Mesenchymal stem cell (in vitro differentiated cells and primary cell): ENCODE results near the gene CENPP. TPM values are rescaled to one million over a fixed set of nuclear protein-coding genes. Genes with fewer than 3 reads are reported as not detected.

Experiments
- DNase-seq: peaks from one replicate; pipeline ENCODE4 v3.0.0-alpha.2; 2013
- H2AFZ ChIP-seq: one replicate; pipeline ENCODE4 v1.6.1; 2013; ENCODE audit warnings: low read depth, mild to moderate bottlenecking, control low read depth, inconsistent platforms, low read length, moderate library complexity
- H2AK5ac ChIP-seq: 2 replicates; pipeline ENCODE4 v1.6.1; 2013; ENCODE audit warnings: low read length, moderate library complexity, mild to moderate bottlenecking, inconsistent platforms; ENCODE audit not compliant: severe bottlenecking
- H2BK120ac ChIP-seq: one replicate; pipeline ENCODE4 v1.6.1; 2013; ENCODE audit warnings: low read depth, mild to moderate bottlenecking, inconsistent platforms, low read length, moderate library complexity
- H2BK12ac ChIP-seq, 2 experiments: one replicate each; pipeline ENCODE4 v1.6.1; 2013; ENCODE audit warnings: inconsistent platforms in 2 of 2, low read length in 2 of 2, mild to moderate bottlenecking in 2 of 2, moderate library complexity in 2 of 2, control low read depth in 1 of 2
- H2BK15ac ChIP-seq: one replicate; pipeline ENCODE4 v1.6.1; 2013; ENCODE audit warnings: mild to moderate bottlenecking, low read depth, inconsistent platforms; ENCODE audit not compliant: poor library complexity, severe bottlenecking
- H2BK5ac ChIP-seq: 2 replicates; pipeline ENCODE4 v1.6.1; 2013; ENCODE audit warnings: low read depth, mild to moderate bottlenecking, low read length, control low read depth, inconsistent platforms; ENCODE audit not compliant: poor library complexity, severe bottlenecking
- H3K14ac ChIP-seq, 2 experiments: one replicate each; pipeline ENCODE4 v1.6.1; 2013; ENCODE audit warnings: inconsistent platforms in 2 of 2, low read length in 2 of 2, control low read depth in 1 of 2, mild to moderate bottlenecking in 1 of 2, moderate library complexity in 1 of 2
- H3K18ac ChIP-seq, 2 experiments: one replicate each; pipeline ENCODE4 v1.6.1; 2013; ENCODE audit warnings: inconsistent platforms in 2 of 2, low read length in 2 of 2, control low read depth in 1 of 2, low read depth in 1 of 2, mild to moderate bottlenecking in 1 of 2
- H3K23ac ChIP-seq, 2 experiments: one replicate each; pipeline ENCODE4 v1.6.1; 2013; ENCODE audit warnings: inconsistent platforms in 2 of 2, low read length in 2 of 2, mild to moderate bottlenecking in 2 of 2, moderate library complexity in 2 of 2, control low read depth in 1 of 2
- H3K27ac ChIP-seq: 2 replicates; pipeline ENCODE4 v1.5.1; 2013; ENCODE audit warnings: mild to moderate bottlenecking, moderate library complexity, low read length, control low read depth, inconsistent platforms; ENCODE audit not compliant: poor library complexity, severe bottlenecking
- H3K27me3 ChIP-seq, 2 experiments: 2 replicates each; pipeline versions ENCODE4 v1.6.1 to v1.7.0; 2013; ENCODE audit warnings: low read length in 2 of 2, mild to moderate bottlenecking in 2 of 2, moderate library complexity in 2 of 2, control low read depth in 1 of 2, inconsistent platforms in 1 of 2; ENCODE audit not compliant: control insufficient read depth in 1 of 2, insufficient read depth in 1 of 2
- H3K36me3 ChIP-seq, 2 experiments: 2 replicates each; pipeline versions ENCODE4 v1.6.1 to v1.7.0; 2013; ENCODE audit warnings: low read length in 2 of 2, control low read depth in 1 of 2, inconsistent platforms in 1 of 2, low read depth in 1 of 2, mild to moderate bottlenecking in 1 of 2; ENCODE audit not compliant: insufficient read depth in 2 of 2, control insufficient read depth in 1 of 2
- H3K4ac ChIP-seq, 2 experiments: one replicate each; pipeline ENCODE4 v1.6.1; 2013; ENCODE audit warnings: inconsistent platforms in 2 of 2, low read length in 2 of 2, mild to moderate bottlenecking in 2 of 2, moderate library complexity in 2 of 2, control low read depth in 1 of 2, low read depth in 1 of 2
- H3K4me1 ChIP-seq: 2 replicates; pipeline ENCODE4 v1.6.1; 2013; ENCODE audit warnings: low read depth, low read length, control low read depth; ENCODE audit not compliant: control insufficient read depth, insufficient read depth
- H3K4me2 ChIP-seq: 2 replicates; pipeline ENCODE4 v1.6.1; 2013; ENCODE audit warnings: low read length, mild to moderate bottlenecking, inconsistent platforms; ENCODE audit not compliant: poor library complexity, severe bottlenecking
- H3K4me3 ChIP-seq, 2 experiments: 2 replicates each; pipeline versions ENCODE4 v1.5.1 to v1.7.0; 2013; ENCODE audit warnings: low read length in 2 of 2, mild to moderate bottlenecking in 2 of 2, control low read depth in 1 of 2, low read depth in 1 of 2; ENCODE audit not compliant: insufficient read depth in 1 of 2
- H3K79me1 ChIP-seq: replicated peaks from 2 replicates; pipeline ENCODE4 v1.6.1; 2013; ENCODE audit warnings: mild to moderate bottlenecking, control low read depth, low read length, inconsistent platforms; ENCODE audit not compliant: poor library complexity, severe bottlenecking
- H3K9ac ChIP-seq: 2 replicates; pipeline ENCODE4 v1.7.0; 2013; ENCODE audit warnings: mild to moderate bottlenecking, low read length, moderate library complexity
- H3K9me3 ChIP-seq: 2 replicates; pipeline ENCODE4 v1.7.0; 2013; ENCODE audit warnings: mild to moderate bottlenecking, low read length; ENCODE audit not compliant: control insufficient read depth
- H4K8ac ChIP-seq: one replicate; pipeline ENCODE4 v1.6.1; 2013; ENCODE audit warnings: inconsistent platforms, mild to moderate bottlenecking, low read length, moderate library complexity
- H4K91ac ChIP-seq: one replicate; pipeline ENCODE4 v1.6.1; 2013; ENCODE audit warnings: mild to moderate bottlenecking, low read length, inconsistent platforms
- WGBS: methylation state at CpG from one replicate; pipeline ENCODE4 v1.1.7; 2013; ENCODE audit warnings: mixed read lengths; 5-methylcytosine and 5-hydroxymethylcytosine counted together
- polyA plus RNA-seq, 2 experiments: library from polyadenylated mRNA; stranded (reverse); fragments of 200-250 nt; gene quantifications; one replicate each; pipeline ENCODE4 v1.2.3, GENCODE V29; 2013

CENPP gene
- 4.2 TPM for polyA plus RNA-seq (2013, experiment 1 of 2)
- polyA plus RNA-seq (2013, experiment 2 of 2), result 3.9 TPM

- Histone ChIP-seq H3K27me3 (no peaks in the 10 kb centered on the region), H3K27ac (peak within 1 kb of the TSS; percentile 97), H2AFZ (peak within 1 kb of the TSS; percentile 72), H2BK5ac (peak within 1 kb of the TSS; percentile 99), H3K14ac (peak within 1 kb of the TSS in 1 of 2 experiments; percentile 95), H3K4me2 (peak within 1 kb of the TSS; percentile 91), H3K23ac (peak within 1 kb of the TSS in 1 of 2 experiments; percentile 50), H3K4me1 (peaks cover 2% of the 10 kb centered on the region), H2BK12ac (peak within 1 kb of the TSS; percentile 85 to 96), H3K4ac (peak within 1 kb of the TSS; percentile 81 to 99), H3K4me3 (peak within 1 kb of the TSS; percentile 88 to 94), H4K91ac (peak within 1 kb of the TSS; percentile 99), H3K18ac (peak within 1 kb of the TSS; percentile 99), H3K9me3 (no peaks in the 10 kb centered on the region), H2AK5ac (no peak within 1 kb of the TSS), H3K36me3 (peaks cover 3 to 27% of the 10 kb centered on the region in 2 experiments), H3K79me1 (peaks cover 26% of the 10 kb centered on the region), H2BK15ac (peak within 1 kb of the TSS; percentile 54), H3K9ac (peak within 1 kb of the TSS; percentile 99), H4K8ac (peak within 1 kb of the TSS; percentile 98), H2BK120ac (peak within 1 kb of the TSS; percentile 99)
- DNase-seq, result peak; percentile 95
- 0% methylated on average over 55 of the region's 55 CpGs for WGBS
Observed at GRCh38 chr9:92325269-92325990, at the start of gene CENPP, which contains the start of gene NOL8. Gene CENPP (plus strand): TSS chr9:92325953. Gene NOL8 (minus strand): TSS chr9:92325350. CDS start chr9:92324161, 1,189 bp downstream.

GRCh38 chr9:92276331-92277032 is 49.3 kb upstream of the CENPP start:
- WGBS, result 86% methylated on average over 9 of the region's 11 CpGs
- Histone ChIP-seq H3K4me1 (no peaks in the 10 kb centered on the region), H3K23ac (no peak overlapping the region), H3K18ac (no peak overlapping the region), H4K91ac (no peak overlapping the region), H3K4ac (no peak overlapping the region), H3K36me3 (peaks cover 29 to 96% of the 10 kb centered on the region in 2 experiments), H2BK12ac (no peak overlapping the region), H3K79me1 (peaks cover 20% of the 10 kb centered on the region), H3K9me3 (no peaks in the 10 kb centered on the region), H3K9ac (no peak overlapping the region), H2AFZ (no peak overlapping the region), H3K14ac (no peak overlapping the region), H3K4me2 (no peak overlapping the region), H3K27ac (peak overlapping the region; percentile 31), H4K8ac (no peak overlapping the region), H2AK5ac (no peak overlapping the region), H3K27me3 (no peaks in the 10 kb centered on the region), H2BK120ac (no peak overlapping the region), H2BK5ac (no peak overlapping the region), H2BK15ac (no peak overlapping the region), H3K4me3 (no peak overlapping the region)
- no peak for DNase-seq

- Histone ChIP-seq H2BK5ac (no peak overlapping the region), H3K27ac (no peak overlapping the region), H3K27me3 (no peaks in the 10 kb centered on the region), H3K9me3 (no peaks in the 10 kb centered on the region), H3K9ac (peak overlapping the region; percentile 25), H2BK12ac (no peak overlapping the region), H3K18ac (no peak overlapping the region), H3K4me2 (no peak overlapping the region), H2AFZ (no peak overlapping the region), H3K36me3 (peaks cover 29 to 96% of the 10 kb centered on the region in 2 experiments), H2AK5ac (no peak overlapping the region), H2BK120ac (no peak overlapping the region), H4K91ac (no peak overlapping the region), H2BK15ac (no peak overlapping the region), H3K4me3 (no peak overlapping the region), H4K8ac (no peak overlapping the region), H3K14ac (no peak overlapping the region), H3K4me1 (no peaks in the 10 kb centered on the region), H3K79me1 (peaks cover 20% of the 10 kb centered on the region), H3K23ac (no peak overlapping the region), H3K4ac (no peak overlapping the region)
- DNase-seq, result no peak
- 79% methylated on average over 2 of the region's 2 CpGs for WGBS
Observed at GRCh38 chr9:92278110-92278509, 47.6 kb upstream of the CENPP start.

GRCh38 chr9:92279302-92279701 is 46.5 kb upstream of the CENPP start:
- H2BK5ac ChIP-seq, result no peak overlapping the region
- no peak overlapping the region for H3K23ac ChIP-seq
- H3K9ac ChIP-seq, result no peak overlapping the region
- H3K27me3 ChIP-seq, result no peaks in the 10 kb centered on the region
- H3K14ac ChIP-seq, result no peak overlapping the region
- H4K91ac ChIP-seq, result no peak overlapping the region
- no peak overlapping the region for H2BK120ac ChIP-seq
- H3K4ac ChIP-seq, result no peak overlapping the region
- H3K27ac ChIP-seq, result no peak overlapping the region
- H3K4me3 ChIP-seq, result no peak overlapping the region
- peaks cover 16% of the 10 kb centered on the region for H3K79me1 ChIP-seq
- no peak overlapping the region for H2AFZ ChIP-seq
- H3K4me1 ChIP-seq, result no peaks in the 10 kb centered on the region
- H2BK12ac ChIP-seq, result no peak overlapping the region
- no peaks in the 10 kb centered on the region for H3K9me3 ChIP-seq
- DNase-seq, result no peak
- H3K18ac ChIP-seq, result no peak overlapping the region
- H3K36me3 ChIP-seq, result peaks cover 29 to 95% of the 10 kb centered on the region in 2 experiments
- H2BK15ac ChIP-seq, result no peak overlapping the region
- H3K4me2 ChIP-seq, result no peak overlapping the region
- 100% methylated on average over 1 of the region's 1 CpG for WGBS
- H4K8ac ChIP-seq, result no peak overlapping the region
- no peak overlapping the region for H2AK5ac ChIP-seq
